Activated naive CD8-positive, alpha-beta T cell (primary cell): ENCODE measurements around the gene LHFPL4.
"Not testable (repeated sequence)": the region's sequence is repeated elsewhere in the genome, so short reads cannot be mapped to it uniquely, and the experiment has no call there.

Source experiments
- H3K27ac Mint-ChIP-seq: one replicate; pipeline ENCODE4 v1.8.0; 2021; ENCODE audit warnings: mixed read lengths
- H3K27me3 Mint-ChIP-seq: one replicate; pipeline ENCODE4 v1.8.0; 2021; ENCODE audit warnings: mixed read lengths
- H3K36me3 Mint-ChIP-seq: one replicate; pipeline ENCODE4 v1.8.0; 2021; ENCODE audit warnings: mixed read lengths
- H3K4me1 Mint-ChIP-seq: one replicate; pipeline ENCODE4 v1.8.0; 2021; ENCODE audit warnings: low read depth, mixed read lengths
- H3K4me3 Mint-ChIP-seq: one replicate; pipeline ENCODE4 v1.8.0; 2021; ENCODE audit warnings: mild to moderate bottlenecking, mixed read lengths
- H3K9me3 Mint-ChIP-seq: one replicate; pipeline ENCODE4 v1.8.0; 2021; ENCODE audit warnings: low read depth, mixed read lengths

LHFPL4 gene

DNA sequence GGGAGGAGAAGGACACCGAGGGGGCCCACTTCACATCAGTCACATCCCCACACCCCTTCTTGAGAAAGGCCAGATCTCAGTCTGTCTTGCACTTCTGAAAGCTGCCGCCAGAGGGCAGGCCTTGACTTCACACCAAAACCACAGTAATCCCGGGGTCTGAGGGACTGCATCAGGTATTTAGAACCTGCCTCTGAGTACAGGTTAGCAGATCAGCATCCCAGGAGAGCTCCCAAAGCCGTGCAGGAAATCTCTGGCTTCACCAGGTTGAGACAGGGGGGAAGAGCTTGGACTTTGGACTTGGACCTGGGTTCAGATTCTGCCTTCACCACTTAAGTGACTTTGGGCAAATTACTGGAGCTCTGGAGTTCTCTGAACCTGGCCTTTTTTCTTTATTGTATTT lies 50.3 kb downstream of the LHFPL4 start:
- H3K27me3 Mint-ChIP-seq: peaks cover 15% of the 10 kb centered on the region
- no peaks in the 10 kb centered on the region for H3K36me3 Mint-ChIP-seq
- no peak overlapping the region for H3K4me3 Mint-ChIP-seq
- H3K27ac Mint-ChIP-seq: no peak overlapping the region
- no peaks in the 10 kb centered on the region for H3K9me3 Mint-ChIP-seq
- peaks cover 3% of the 10 kb centered on the region for H3K4me1 Mint-ChIP-seq

DNA sequence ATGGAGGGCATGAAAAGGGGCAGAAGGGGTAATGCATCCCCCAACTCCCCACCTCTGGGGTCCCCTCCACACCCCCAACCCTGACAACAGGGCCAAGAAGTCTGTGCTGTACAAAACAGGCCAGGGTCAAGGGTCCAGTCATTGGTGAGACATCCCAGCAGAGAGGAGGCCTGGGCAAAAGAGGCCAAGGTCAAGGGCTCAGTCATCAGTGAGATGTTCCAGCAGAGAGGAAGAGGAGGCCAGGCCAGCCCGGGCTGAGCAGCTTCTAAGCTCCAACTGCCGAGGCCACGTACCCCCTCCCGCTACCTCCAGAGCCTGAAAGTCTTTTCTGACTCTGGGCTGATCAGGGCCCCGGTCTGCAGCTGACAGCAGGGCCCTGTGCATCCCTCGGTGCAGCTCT lies 52.4 kb downstream of the LHFPL4 start:
- no peak overlapping the region for H3K27ac Mint-ChIP-seq
- H3K9me3 Mint-ChIP-seq: no peaks in the 10 kb centered on the region
- H3K36me3 Mint-ChIP-seq: no peaks in the 10 kb centered on the region
- no peak overlapping the region for H3K4me3 Mint-ChIP-seq
- H3K4me1 Mint-ChIP-seq: peaks cover 3% of the 10 kb centered on the region
- peaks cover 11% of the 10 kb centered on the region for H3K27me3 Mint-ChIP-seq

DNA sequence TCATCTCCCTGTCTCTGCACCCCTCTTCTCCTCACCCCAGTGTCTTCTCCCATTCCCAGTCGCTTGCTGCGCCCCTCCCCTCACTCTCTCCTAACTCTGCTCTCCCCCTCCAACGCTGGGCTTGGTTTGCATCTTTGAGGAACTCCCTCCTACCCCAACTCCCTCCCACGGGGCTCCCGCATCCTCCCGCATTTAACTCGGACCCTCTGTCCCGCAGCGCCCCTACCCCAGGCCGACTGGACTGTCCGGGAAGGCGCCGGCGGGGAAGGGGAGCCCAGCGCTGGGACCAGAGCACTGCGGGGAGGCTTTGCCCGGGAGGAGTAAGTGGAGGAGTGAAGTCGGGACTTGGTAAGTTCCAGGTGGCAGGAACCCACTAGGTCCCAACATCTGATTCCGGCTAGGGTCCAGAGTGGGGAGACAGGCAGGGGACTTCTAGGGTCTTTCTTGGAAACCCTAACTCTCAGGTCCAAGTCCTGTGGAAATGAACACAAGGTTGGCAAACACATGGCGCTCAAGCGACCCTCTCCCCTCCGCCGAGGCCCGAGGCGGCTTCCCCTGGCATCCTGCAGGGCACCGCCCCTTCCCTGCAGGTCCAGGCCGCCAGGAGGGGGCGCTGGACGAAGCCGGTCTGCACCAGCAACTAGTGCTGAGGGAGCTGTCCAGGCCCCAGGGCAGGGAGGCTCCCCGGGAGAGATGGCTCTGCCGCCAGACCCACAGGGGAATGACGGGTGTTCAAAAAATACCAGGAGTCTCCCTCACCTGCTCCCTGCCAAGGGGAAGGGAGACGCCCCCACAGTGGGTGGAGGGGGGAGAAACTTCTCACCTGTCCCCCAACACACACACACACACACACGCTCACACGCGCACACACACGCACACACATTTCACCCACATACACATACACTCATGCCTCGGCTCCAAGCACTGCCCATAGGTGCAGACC lies 53.2 kb downstream of the LHFPL4 start:
- no peaks in the 10 kb centered on the region for H3K9me3 Mint-ChIP-seq
- peaks cover 3% of the 10 kb centered on the region for H3K4me1 Mint-ChIP-seq
- H3K4me3 Mint-ChIP-seq: peak overlapping the region; percentile 44
- H3K27ac Mint-ChIP-seq: no peak overlapping the region
- no peaks in the 10 kb centered on the region for H3K36me3 Mint-ChIP-seq
- peaks cover 11% of the 10 kb centered on the region for H3K27me3 Mint-ChIP-seq

DNA sequence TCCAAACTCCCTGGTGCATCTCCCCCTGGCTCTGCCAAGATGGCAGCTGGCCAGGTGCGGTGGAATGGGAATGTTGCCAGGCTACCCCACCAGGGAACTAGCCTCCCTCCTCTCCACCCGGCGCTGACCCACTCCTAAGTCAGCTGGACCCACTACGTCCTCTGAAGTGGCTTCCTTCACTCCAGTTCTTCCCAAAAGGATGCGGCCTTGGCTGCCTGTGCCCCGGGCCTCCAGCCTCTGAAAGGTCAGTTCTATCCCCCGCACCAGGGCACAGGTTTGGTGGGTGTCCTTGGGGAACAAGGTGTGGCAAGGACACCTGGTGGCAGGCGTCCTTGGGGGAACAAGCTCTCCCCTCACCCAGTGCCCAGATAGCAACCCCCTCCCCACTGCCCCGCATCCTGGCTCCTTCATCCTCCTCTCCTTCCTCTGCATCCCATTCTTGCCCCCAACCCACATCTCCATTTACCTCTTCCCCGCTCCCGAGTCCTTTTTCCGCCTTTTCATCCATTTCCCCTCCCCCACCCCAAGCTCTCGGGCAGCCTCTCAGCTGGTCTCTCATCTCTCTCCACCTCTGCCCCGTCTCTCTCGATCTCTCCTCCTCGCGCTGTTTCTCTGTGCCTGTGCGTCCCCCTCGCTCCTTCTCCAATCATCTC lies 54.0 kb downstream of the LHFPL4 start:
- Mint-ChIP-seq H3K36me3 (no peaks in the 10 kb centered on the region), H3K27me3 (peaks cover 10% of the 10 kb centered on the region), H3K4me3 (no peak overlapping the region), H3K9me3 (no peaks in the 10 kb centered on the region), H3K27ac (no peak overlapping the region), H3K4me1 (peaks cover 3% of the 10 kb centered on the region)

DNA sequence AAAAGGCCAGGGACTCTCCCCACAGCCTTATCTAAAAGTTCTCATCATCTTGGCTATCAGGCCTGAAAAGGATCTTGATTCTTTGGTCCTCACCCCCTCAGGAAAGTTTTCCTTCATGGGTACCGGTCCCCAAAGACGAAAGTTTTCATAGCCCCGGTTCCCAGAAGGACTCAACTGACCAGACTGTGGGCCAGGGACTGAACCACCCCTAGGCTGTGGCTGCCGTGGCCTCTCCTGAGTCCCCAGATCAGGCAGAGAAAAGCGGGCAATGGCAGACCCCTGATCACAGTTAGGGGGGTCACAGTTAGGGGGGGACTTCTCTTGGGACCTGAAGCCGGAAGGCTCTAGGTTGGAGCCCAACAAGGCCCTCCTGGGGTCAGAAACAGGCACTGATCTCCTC lies 54.8 kb downstream of the LHFPL4 start:
- peaks cover 3% of the 10 kb centered on the region for H3K4me1 Mint-ChIP-seq
- H3K4me3 Mint-ChIP-seq: no peak overlapping the region
- H3K36me3 Mint-ChIP-seq: no peaks in the 10 kb centered on the region
- no peaks in the 10 kb centered on the region for H3K9me3 Mint-ChIP-seq
- H3K27ac Mint-ChIP-seq: no peak overlapping the region
- peaks cover 10% of the 10 kb centered on the region for H3K27me3 Mint-ChIP-seq

DNA sequence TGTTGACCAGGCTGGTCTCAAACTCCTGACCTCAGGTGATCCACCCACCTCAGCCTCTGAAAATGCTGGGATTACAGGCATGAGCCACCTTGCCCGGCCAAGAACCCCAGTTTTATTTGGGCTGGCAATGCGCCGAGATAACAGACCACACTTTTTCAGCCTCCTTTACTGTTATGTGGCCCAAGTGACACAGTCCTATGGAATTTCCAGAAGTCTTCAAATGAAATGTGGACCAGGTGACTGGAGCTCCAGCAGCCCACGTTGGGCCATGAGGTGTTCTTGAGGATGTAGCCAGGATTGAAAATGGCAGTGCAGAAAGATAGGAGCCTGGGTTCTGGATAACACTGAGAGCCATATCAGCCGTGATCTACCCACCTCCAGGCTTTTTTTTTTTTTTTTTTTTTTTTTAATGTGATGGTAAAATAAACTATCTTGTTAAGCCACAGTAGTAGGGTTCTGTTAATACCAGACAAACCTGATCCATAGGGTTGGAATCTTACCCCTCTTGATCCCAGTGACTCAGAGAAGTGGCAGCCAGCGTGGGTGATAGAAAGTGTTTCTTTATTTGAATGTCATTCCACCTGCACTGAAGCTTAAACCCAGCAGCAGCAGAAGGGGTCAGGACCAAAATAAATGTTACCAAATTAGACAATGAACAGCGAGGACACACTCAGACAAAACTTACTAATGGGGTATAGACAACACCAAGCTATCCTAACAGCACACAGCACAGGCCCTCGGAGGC lies 55.6 kb downstream of the LHFPL4 start:
- Mint-ChIP-seq H3K9me3 (no peaks in the 10 kb centered on the region), H3K27ac (no peak overlapping the region), H3K36me3 (no peaks in the 10 kb centered on the region), H3K4me1 (peaks cover 3% of the 10 kb centered on the region), H3K27me3 (peaks cover 10% of the 10 kb centered on the region), H3K4me3 (no peak overlapping the region)

DNA sequence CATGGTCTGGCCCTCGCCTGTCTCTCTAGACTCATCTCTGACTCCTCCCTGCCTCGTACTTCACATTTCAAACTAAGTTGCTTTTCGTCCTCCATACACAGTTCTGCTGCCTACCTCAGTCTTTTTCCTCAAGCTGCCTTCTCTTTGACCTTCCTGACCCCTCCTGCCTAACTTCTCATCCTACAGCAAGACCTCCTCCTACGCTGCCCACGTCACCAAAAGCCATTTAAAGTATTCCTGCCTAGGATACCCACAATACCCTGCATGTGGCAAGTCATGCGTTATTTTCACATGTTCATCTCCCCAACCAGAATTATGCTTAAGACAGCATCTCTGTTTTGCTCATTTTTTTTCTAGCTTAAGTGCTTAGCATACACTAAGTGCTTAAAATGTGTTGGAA lies 56.7 kb downstream of the LHFPL4 start:
- peaks cover 3% of the 10 kb centered on the region for H3K4me1 Mint-ChIP-seq
- H3K27ac Mint-ChIP-seq: no peak overlapping the region
- no peaks in the 10 kb centered on the region for H3K9me3 Mint-ChIP-seq
- H3K27me3 Mint-ChIP-seq: peaks cover 7% of the 10 kb centered on the region
- no peak overlapping the region for H3K4me3 Mint-ChIP-seq
- H3K36me3 Mint-ChIP-seq: no peaks in the 10 kb centered on the region

DNA sequence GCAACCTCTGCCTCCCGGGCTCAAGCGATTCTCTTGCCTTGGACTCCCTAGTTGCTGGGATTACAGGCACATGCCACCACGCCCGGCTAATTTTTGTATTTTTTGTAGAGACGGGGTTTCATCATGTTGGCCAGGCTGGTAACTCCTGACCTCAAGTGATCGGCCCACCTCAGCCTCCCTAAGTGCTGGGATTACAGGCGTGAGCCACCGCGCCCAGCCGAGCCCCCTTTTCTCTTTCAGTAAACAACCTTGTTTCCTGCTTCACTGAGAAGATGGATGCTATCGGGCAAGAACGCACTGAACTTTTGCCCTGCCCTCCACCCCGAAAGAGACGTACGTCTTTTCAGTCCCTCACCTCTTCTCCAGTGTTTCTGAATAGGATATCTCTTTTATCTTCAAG lies 59.6 kb downstream of the LHFPL4 start:
- H3K4me1 Mint-ChIP-seq, H3K4me3 Mint-ChIP-seq, H3K9me3 Mint-ChIP-seq, H3K27me3 Mint-ChIP-seq, H3K27ac Mint-ChIP-seq, H3K36me3 Mint-ChIP-seq: not testable (repeated sequence)

DNA sequence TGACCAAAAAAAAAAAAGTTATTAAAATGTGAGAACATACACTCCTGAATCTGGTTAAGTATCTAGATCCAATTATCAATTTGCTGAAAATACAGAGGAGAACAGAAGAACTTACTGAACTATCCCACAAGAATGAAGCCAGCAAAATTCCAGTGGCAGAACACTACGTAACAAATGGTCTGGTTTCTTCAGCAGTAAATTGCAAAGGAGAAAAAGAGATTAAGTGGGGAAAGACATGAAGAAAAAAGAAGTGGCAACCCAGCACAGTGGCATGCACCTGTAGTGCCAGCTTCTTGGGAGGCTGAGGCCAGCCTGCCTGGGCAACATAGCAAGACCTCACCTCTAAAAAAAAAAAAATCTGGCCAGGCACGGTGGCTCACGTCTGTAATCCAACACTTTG lies 62.1 kb downstream of the LHFPL4 start:
- Mint-ChIP-seq H3K4me3 (no peak overlapping the region), H3K27me3 (no peaks in the 10 kb centered on the region), H3K9me3 (peaks cover 9% of the 10 kb centered on the region), H3K27ac (no peak overlapping the region), H3K36me3 (peaks cover 7% of the 10 kb centered on the region), H3K4me1 (no peaks in the 10 kb centered on the region)

DNA sequence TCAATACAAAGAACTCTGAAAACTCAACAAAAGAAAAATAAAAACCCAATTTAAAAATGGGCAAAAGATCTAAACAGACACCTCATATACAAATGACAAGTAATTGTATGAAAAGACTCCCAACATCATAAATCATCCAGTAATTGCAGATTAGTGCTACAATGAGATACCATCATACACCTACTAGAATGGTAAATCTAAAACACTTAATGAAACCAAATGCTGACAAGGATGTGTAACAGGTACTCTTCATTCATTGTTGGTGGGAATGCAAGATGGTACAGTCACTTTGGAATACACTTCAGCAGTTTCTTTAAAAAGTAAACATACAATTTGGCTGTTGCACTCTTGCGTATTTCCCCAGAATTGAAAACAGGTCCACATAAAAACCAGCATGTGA lies 68.4 kb downstream of the LHFPL4 start:
- no peaks in the 10 kb centered on the region for H3K27me3 Mint-ChIP-seq
- H3K27ac Mint-ChIP-seq: no peak overlapping the region
- peaks cover 21% of the 10 kb centered on the region for H3K36me3 Mint-ChIP-seq
- H3K9me3 Mint-ChIP-seq: peaks cover 12% of the 10 kb centered on the region
- H3K4me1 Mint-ChIP-seq: no peaks in the 10 kb centered on the region
- no peak overlapping the region for H3K4me3 Mint-ChIP-seq

DNA sequence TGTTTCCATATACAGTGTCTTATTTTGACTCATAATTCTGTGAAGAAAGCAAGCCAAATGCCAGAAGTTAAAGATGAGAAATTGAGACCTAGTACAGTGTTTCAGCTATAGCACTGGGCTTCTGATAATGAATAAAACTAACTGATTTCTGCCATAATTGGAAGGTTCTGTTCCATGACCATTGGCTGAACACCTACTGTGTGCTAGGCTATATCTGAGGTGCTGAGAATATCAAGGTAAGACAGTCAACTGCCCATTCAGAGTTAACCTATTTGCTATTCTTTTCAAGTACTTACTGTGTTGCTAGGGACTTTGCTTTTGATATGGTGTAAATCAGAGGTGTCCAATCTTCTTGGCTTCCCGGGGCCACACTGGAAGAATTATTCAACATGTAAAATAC lies 73.4 kb downstream of the LHFPL4 start:
- H3K4me3 Mint-ChIP-seq: no peak overlapping the region
- no peaks in the 10 kb centered on the region for H3K27me3 Mint-ChIP-seq
- peaks cover 24% of the 10 kb centered on the region for H3K36me3 Mint-ChIP-seq
- no peaks in the 10 kb centered on the region for H3K4me1 Mint-ChIP-seq
- peak overlapping the region; percentile 1 for H3K27ac Mint-ChIP-seq
- H3K9me3 Mint-ChIP-seq: no peaks in the 10 kb centered on the region

DNA sequence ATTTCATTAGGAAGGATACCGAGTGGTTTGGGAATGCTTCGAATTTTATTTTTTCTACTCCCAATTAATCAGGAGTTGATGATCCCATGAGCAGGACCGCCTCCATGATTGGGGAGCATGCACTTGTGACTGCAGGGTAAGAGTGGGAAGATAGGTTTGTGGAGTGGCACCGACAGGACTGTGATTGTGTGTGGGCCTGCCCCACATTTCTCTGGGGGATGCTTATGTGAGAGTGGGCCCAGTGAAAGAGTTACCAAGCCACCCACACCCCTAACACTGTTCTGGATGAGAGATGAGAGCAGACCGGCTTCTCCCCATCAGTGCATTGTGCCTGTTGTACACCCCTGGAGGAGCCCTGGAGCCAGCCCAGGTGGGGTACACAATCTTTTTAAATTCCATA lies 76.7 kb downstream of the LHFPL4 start:
- peaks cover 24% of the 10 kb centered on the region for H3K36me3 Mint-ChIP-seq
- no peak overlapping the region for H3K4me3 Mint-ChIP-seq
- H3K27ac Mint-ChIP-seq: no peak overlapping the region
- no peaks in the 10 kb centered on the region for H3K9me3 Mint-ChIP-seq
- H3K27me3 Mint-ChIP-seq: no peaks in the 10 kb centered on the region
- no peaks in the 10 kb centered on the region for H3K4me1 Mint-ChIP-seq

DNA sequence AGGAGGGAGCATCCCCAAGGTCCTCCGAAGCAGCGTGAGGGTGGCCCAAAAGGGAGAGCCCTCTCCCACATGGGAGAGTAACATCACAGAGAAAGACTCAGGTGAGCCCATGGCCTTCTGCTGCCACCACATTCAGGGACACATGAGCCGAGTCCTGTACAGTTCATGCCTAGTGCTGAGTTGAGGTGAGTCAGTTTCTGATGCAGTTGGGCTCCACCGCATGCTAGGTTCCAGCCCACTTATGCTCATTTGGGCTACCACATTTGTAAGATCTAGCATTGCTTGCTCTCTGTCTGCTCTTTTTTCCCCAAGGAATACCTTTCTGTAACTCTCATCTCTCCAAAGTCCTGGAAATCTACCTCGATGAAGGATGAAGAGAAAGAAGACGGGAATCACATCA lies 79.1 kb downstream of the LHFPL4 start:
- Mint-ChIP-seq H3K27me3 (no peaks in the 10 kb centered on the region), H3K4me1 (peaks cover 2% of the 10 kb centered on the region), H3K4me3 (no peak overlapping the region), H3K27ac (no peak overlapping the region), H3K36me3 (peaks cover 23% of the 10 kb centered on the region), H3K9me3 (no peaks in the 10 kb centered on the region)

DNA sequence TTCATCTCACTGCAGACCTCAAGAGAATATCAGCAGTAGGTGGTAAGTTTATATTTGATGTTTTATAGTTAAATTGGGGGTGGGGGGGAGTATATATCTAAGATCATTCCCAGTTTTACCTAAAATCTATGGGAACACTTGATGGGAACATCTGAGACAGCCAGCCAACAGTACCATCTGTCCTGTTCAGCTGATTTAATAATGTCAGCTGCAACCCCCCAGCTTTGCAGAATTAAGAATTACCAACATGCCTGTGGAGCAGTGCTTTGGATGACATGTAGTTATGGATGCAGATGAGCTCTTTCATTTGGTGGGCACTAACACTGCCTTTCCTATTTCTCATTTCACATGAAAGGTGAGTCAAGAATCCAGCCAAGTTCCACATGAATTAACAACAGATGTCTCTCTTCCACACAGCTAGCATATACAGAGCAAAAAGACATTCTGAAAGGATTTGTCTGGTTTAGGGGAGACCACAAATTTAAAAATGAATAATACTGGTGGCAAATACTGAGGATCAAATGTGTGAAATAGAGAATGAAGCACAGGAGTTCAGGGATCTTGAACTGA lies 80.0 kb downstream of the LHFPL4 start:
- Mint-ChIP-seq H3K36me3 (peaks cover 19% of the 10 kb centered on the region), H3K27me3 (no peaks in the 10 kb centered on the region), H3K4me3 (no peak overlapping the region), H3K9me3 (no peaks in the 10 kb centered on the region), H3K27ac (peak overlapping the region; percentile 34), H3K4me1 (peaks cover 4% of the 10 kb centered on the region)

DNA sequence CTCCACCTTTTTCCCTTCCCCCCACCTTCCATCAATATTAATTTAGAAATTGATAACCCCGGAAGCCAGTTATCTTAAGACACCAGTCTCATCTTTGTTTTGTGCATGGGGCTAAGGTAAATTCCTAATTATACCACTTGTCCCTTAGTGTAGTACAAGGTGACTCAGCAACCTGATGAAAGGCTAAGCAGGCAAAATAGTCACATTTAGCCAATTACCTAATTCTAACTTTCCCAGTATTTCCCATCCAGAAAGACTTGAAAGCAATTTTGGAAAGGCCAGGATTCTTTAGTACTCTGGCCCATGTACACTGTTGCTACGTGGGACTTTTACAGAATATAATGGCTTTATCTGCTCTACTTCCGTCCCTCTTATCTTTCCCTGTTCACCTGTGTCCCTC lies 83.6 kb downstream of the LHFPL4 start:
- H3K4me1 Mint-ChIP-seq: peaks cover 12% of the 10 kb centered on the region
- H3K9me3 Mint-ChIP-seq: no peaks in the 10 kb centered on the region
- no peaks in the 10 kb centered on the region for H3K27me3 Mint-ChIP-seq
- H3K36me3 Mint-ChIP-seq: peaks cover 20% of the 10 kb centered on the region
- peak overlapping the region; percentile 36 for H3K27ac Mint-ChIP-seq
- H3K4me3 Mint-ChIP-seq: no peak overlapping the region
